ENCODE data around the gene ABHD12B.

DNA sequence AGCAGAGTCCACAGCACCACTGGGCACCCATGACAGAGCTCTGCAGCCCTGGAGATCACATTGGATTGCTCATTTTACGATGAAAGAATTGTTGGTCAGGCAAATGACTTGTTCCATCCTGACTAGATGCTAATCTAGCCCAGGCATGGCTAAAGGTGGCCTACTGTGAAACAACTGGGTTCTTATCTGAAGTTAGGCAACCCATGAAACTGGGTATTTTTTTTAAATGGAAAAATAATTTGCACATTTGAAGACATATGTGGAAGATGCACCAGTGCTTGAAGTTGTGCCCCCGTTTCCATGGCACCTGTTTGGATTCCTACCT, 64.1 kb downstream of the ABHD12B start:
- TF ChIP-seq, protein P1, sequence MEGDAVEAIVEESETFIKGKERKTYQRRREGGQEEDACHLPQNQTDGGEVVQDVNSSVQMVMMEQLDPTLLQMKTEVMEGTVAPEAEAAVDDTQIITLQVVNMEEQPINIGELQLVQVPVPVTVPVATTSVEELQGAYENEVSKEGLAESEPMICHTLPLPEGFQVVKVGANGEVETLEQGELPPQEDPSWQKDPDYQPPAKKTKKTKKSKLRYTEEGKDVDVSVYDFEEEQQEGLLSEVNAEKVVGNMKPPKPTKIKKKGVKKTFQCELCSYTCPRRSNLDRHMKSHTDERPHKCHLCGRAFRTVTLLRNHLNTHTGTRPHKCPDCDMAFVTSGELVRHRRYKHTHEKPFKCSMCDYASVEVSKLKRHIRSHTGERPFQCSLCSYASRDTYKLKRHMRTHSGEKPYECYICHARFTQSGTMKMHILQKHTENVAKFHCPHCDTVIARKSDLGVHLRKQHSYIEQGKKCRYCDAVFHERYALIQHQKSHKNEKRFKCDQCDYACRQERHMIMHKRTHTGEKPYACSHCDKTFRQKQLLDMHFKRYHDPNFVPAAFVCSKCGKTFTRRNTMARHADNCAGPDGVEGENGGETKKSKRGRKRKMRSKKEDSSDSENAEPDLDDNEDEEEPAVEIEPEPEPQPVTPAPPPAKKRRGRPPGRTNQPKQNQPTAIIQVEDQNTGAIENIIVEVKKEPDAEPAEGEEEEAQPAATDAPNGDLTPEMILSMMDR (IDR thresholded peaks at IDR 0.05) = no peak
- no peak for TF ChIP-seq POLR2AphosphoS5 (IDR thresholded peaks at IDR 0.05; ENCODE audit: low read depth, low read length)
- no peak for TF ChIP-seq RAD21 (IDR thresholded peaks at IDR 0.05; ENCODE audit: low read length)
- TF ChIP-seq, protein P2, sequence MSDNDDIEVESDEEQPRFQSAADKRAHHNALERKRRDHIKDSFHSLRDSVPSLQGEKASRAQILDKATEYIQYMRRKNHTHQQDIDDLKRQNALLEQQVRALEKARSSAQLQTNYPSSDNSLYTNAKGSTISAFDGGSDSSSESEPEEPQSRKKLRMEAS (IDR thresholded peaks at IDR 0.05; ENCODE audit: low read depth) = no peak
- no peak for TF ChIP-seq YY1 (IDR thresholded peaks at IDR 0.05; ENCODE audit: low read depth)
